ENCODE data around the gene R3HDM2.
A peak's percentile ranks its signal among the peaks of the same experiment; 100 is the strongest.

R3HDM2 gene

DNA sequence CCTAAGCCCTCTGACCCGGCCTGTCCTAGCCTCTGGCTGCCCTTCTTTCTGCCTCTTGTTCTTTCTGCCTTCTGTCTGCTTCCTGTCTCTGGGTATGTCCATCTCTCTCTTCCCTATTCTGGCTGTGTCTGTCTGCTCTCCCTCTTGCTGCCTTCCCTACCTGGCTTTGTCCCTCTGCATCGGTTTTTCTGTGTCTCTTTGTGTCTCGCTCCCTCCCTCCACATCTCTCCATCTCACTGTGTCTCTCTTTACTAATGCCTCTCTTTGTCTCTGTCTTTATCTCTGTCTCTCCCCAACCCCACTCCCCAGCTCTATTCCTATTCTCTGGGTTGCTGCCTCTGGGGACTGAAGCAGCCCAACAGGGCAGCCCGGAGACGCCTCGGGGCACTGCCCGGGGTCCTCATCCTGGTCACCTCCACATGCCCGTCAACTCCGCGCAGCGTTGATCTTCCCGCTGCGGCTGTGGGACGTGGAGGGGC lies 191.2 kb downstream of the R3HDM2 start:
- Histone ChIP-seq H3K4me1 (ENCODE audit: control insufficient read depth, insufficient read depth, low read length) (peaks cover 53% of the 10 kb centered on the region), H3K9ac (ENCODE audit: low read depth, low read length) (peak overlapping the region; percentile 79), H3K36me3 (ENCODE audit: insufficient read depth, low read length) (peaks cover 10% of the 10 kb centered on the region), H3K4me3 (ENCODE audit: low read length) (peak overlapping the region; percentile 85), H3K9me3 (replicated peaks; ENCODE audit: low read length) (no peaks in the 10 kb centered on the region), H3K27me3 (ENCODE audit: control insufficient read depth, insufficient read depth, low read length) (peaks cover 12% of the 10 kb centered on the region), H3K4me2 (ENCODE audit: low read length) (peak overlapping the region; percentile 99)

DNA sequence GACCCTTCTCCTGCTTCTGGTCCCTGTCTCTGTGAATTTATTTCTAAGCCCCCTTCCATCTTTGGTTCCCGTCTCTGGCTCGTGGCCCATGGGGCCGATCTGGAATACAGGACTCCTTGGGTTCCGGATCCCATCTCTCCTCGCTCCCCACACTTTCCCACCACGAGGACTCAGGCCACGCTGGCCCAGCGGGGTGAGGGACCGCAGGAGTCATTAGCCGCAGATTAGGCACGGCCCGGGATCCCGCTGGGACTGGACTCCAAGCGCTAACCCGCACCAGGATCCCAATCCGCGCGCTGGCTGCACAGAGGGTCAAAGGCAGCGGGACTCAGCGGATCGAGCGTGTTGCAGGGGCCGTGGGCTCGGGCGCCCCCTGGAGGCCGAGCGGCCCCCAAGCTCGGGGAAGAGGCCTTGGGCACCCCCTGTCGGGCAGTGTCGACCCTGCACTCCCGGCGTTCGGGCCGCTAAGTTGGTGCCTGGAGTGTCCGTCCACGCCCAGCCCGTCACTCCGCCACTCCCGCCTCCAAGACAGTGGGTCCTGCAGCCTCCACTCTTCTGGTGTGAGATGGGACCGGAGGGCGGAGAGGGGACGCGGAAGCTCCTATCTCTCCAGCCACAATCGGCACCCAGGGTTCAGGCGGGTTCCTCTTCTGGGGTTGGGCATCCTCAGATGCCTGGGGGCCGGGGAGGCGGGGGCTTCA lies 191.8 kb downstream of the R3HDM2 start:
- H3K4me2 ChIP-seq (ENCODE audit: low read length): peak overlapping the region; percentile 99
- H3K36me3 ChIP-seq (ENCODE audit: insufficient read depth, low read length): peaks cover 14% of the 10 kb centered on the region
- H3K9ac ChIP-seq (ENCODE audit: low read depth, low read length): peak overlapping the region; percentile 79
- H3K4me3 ChIP-seq (ENCODE audit: low read length): peak overlapping the region; percentile 85
- H3K9me3 ChIP-seq (replicated peaks; ENCODE audit: low read length): no peaks in the 10 kb centered on the region
- H3K27me3 ChIP-seq (ENCODE audit: control insufficient read depth, insufficient read depth, low read length): peaks cover 12% of the 10 kb centered on the region
- peaks cover 55% of the 10 kb centered on the region for H3K4me1 ChIP-seq (ENCODE audit: control insufficient read depth, insufficient read depth, low read length)

DNA sequence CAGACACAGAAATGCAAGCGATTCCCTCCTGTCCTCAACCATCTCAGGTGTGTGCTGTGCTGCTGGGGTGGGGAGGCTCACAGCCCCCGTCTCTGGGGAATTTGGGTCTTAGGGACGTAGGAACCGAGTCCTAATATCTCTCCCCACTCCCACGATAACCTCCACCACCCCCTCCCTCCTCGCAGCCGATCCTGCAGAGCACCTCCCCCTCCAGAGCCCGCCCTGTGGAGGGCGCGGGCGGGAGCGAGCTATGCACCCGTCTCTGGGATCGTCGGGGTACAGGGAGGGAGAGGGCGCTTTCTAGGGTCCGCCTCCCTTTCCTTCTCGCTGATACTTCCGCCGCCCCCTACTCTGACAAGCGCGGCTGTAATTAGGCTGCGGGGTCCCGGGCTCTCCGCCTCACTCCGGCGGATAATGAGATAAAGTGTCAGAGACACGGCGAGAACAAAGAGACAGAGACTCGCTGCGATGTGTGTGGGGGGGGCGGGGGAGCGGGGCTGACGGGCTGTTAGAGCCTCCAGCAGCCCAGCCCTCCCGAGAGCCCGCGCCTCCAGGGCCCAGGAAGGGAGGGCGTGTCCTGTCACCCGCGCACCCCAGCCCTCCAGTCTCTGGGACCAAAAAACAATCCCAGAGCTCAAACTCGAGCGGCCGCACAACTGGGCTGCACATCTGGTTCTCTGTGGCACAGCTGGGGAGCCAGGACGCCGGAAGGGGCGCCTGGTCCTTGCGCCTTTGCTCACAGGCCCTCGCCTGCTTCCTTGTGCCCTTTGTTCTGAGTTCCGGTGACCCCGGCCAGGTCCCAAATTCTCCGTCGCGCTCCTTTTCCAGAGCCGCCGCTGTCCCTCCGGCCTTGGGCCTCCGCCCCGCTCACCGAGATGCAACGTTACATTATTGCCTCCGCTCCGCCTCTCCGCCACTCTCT lies 192.7 kb downstream of the R3HDM2 start:
- Histone ChIP-seq H3K9ac (ENCODE audit: low read depth, low read length) (peak overlapping the region; percentile 33), H3K27me3 (ENCODE audit: control insufficient read depth, insufficient read depth, low read length) (peaks cover 12% of the 10 kb centered on the region)

DNA sequence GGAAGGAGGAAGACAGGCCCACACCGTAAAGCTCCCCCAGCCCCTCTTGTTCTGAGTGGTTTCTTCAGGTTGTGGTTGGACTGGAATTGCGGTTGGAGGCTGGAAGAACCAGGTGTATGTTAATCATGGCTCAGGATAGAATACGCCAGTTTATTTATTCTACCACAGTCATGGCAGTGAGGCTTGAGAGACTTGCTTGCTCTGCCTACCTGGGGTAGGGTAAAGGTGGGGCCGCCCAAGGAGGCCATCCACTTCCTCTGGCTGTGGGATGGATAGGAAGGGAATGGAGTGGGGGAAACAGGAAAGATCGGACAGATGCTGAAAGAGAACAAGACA lies 193.3 kb downstream of the R3HDM2 start:
- no peak overlapping the region for H3K4me3 ChIP-seq (ENCODE audit: low read length)
- H3K9me3 ChIP-seq (replicated peaks; ENCODE audit: low read length): no peaks in the 10 kb centered on the region
- no peak overlapping the region for H3K9ac ChIP-seq (ENCODE audit: low read depth, low read length)
- peaks cover 29% of the 10 kb centered on the region for H3K36me3 ChIP-seq (ENCODE audit: insufficient read depth, low read length)
- H3K4me1 ChIP-seq (ENCODE audit: control insufficient read depth, insufficient read depth, low read length): peaks cover 56% of the 10 kb centered on the region
- H3K4me2 ChIP-seq (ENCODE audit: low read length): no peak overlapping the region
- peaks cover 12% of the 10 kb centered on the region for H3K27me3 ChIP-seq (ENCODE audit: control insufficient read depth, insufficient read depth, low read length)

More for the DNA sequence above, 192.7 kb downstream of the R3HDM2 start:
- Histone ChIP-seq H3K4me1 (ENCODE audit: control insufficient read depth, insufficient read depth, low read length) (peaks cover 59% of the 10 kb centered on the region), H3K9me3 (replicated peaks; ENCODE audit: low read length) (no peaks in the 10 kb centered on the region), H3K36me3 (ENCODE audit: insufficient read depth, low read length) (peaks cover 22% of the 10 kb centered on the region), H3K4me2 (ENCODE audit: low read length) (peak overlapping the region; percentile 99), H3K4me3 (ENCODE audit: low read length) (peak overlapping the region; percentile 63)

DNA sequence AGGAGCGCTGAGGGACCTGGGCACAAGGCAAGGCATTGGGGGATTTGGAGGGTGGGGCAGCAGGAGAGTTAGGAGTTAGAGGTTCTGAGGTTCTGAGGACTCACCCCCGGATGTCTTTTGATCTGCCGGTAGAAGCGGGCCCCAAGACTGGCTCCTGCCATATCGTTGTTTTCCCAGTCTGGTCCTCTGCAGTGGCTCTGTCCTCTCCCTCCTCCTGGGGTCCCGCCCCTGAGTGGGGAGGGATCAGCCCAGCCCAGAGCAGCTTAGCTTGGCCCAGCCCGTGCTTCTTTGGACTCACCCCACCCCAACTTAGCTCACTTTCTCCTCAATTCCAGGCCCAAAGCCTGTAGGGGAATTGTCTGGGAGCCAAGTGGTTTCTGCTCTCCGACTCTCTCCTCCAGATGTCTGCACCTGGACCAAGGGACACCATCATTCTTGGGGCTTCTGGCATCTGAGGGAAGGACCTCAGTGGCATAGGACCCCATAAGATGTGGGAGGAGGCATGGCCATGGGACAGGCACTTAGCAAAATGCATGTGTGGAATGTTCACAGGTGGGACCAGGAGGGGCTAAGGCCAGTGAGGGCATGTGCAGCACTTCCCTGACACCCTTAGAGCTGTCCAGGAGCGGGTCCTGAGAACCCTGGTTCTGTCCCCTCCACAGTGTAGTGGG lies 193.8 kb downstream of the R3HDM2 start:
- Histone ChIP-seq H3K9ac (ENCODE audit: low read depth, low read length) (no peak overlapping the region), H3K4me3 (ENCODE audit: low read length) (no peak overlapping the region), H3K27me3 (ENCODE audit: control insufficient read depth, insufficient read depth, low read length) (peaks cover 8% of the 10 kb centered on the region), H3K4me1 (ENCODE audit: control insufficient read depth, insufficient read depth, low read length) (peaks cover 58% of the 10 kb centered on the region), H3K36me3 (ENCODE audit: insufficient read depth, low read length) (peaks cover 34% of the 10 kb centered on the region), H3K4me2 (ENCODE audit: low read length) (no peak overlapping the region), H3K9me3 (replicated peaks; ENCODE audit: low read length) (no peaks in the 10 kb centered on the region)

DNA sequence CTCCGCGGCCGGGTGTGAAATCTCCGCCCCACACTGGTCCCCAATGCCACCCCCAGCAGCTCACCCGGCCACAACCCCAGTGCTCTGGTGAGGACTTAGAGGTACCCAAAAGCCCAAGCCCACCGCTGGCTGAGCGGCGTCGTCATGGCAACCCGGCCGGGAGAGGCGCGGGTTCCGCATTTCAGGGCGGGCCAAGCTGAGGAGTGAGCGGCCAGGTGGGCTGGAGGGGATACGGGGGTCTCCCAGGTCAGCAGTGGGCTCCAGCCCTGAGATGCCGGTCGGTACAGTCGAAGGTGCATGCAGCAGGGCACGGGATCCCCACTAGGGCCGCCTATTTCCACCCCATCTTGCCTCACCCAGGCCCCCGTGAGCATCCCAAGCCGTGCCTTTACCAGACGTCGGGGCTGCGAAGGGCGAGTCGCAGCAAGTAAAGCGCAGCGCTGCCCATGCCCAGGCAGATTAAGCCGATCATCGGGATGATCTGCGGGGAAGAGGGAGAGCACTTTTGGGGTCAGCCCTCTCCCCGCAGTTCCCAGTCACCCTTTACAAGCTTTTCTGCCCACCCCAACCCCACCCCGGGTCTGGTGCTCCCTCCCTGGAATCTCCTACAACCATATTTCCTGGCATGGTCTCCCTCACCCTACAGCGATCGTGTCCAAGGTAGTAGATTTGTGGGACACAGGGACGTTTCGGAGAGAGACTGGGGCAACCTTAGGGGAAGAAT lies 194.5 kb downstream of the R3HDM2 start:
- Histone ChIP-seq H3K27me3 (ENCODE audit: control insufficient read depth, insufficient read depth, low read length) (peaks cover 1% of the 10 kb centered on the region), H3K4me2 (ENCODE audit: low read length) (no peak overlapping the region), H3K9me3 (replicated peaks; ENCODE audit: low read length) (no peaks in the 10 kb centered on the region), H3K4me3 (ENCODE audit: low read length) (no peak overlapping the region), H3K36me3 (ENCODE audit: insufficient read depth, low read length) (peaks cover 41% of the 10 kb centered on the region), H3K9ac (ENCODE audit: low read depth, low read length) (no peak overlapping the region), H3K4me1 (ENCODE audit: control insufficient read depth, insufficient read depth, low read length) (peaks cover 58% of the 10 kb centered on the region)

DNA sequence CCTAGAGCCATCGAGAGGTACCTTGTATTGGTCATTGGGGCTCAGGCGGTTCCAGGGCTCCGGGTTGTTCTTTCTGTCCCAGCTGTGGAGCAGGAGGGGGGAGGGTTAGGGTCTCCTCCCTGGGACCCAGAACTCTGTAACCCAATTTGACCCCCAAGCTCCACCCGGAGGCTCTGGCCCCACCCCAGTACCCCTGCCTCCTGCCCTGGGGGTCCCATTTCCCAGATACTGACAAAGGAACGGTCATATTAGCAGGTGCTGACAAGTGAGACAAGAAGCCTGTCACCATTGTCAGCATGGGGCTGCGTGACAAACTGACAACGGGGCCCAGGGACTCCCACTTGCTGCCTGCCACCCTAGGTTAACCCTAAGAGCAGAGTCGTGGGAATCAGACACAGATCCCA lies 195.1 kb downstream of the R3HDM2 start:
- no peaks in the 10 kb centered on the region for H3K27me3 ChIP-seq (ENCODE audit: control insufficient read depth, insufficient read depth, low read length)
- no peak overlapping the region for H3K4me3 ChIP-seq (ENCODE audit: low read length)
- no peak overlapping the region for H3K4me2 ChIP-seq (ENCODE audit: low read length)
- peaks cover 60% of the 10 kb centered on the region for H3K4me1 ChIP-seq (ENCODE audit: control insufficient read depth, insufficient read depth, low read length)
- H3K9me3 ChIP-seq (replicated peaks; ENCODE audit: low read length): no peaks in the 10 kb centered on the region
- peaks cover 45% of the 10 kb centered on the region for H3K36me3 ChIP-seq (ENCODE audit: insufficient read depth, low read length)
- no peak overlapping the region for H3K9ac ChIP-seq (ENCODE audit: low read depth, low read length)

DNA sequence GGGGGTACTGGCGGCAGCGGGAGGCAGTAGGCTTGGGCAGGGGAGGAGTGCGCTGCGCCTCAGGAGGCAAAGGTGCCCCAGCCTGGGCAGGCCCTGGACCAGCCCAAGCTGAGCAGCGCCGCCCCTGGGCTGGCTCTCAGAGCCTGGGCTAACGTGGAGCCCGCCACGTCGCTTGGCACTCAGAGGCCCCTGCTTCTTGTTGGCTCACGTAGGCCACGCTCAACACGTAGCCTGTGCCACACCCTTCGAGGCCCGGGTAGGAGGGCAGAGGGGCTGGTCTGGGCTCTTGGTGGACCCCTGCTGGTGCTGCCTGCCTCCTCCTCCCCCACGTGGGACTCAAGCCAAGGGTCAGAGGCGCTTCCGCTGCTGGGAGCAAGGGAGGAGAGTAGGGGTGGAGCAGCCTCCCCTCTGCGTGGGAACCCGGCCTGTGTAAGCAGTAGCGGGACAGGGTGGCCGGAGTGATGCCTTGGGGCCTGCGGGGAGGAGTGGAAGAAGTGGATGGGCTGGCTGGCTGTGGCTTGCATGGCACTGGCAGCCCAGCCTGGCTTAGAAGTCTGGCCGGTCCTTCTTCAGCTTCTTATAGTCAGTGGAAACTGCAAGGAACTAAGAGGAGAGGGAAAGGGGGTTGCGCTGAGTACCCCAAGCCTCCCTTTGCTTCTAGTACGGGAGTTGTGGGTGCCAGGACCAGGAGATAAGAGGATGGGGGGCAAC lies 195.7 kb downstream of the R3HDM2 start:
- Histone ChIP-seq H3K9me3 (replicated peaks; ENCODE audit: low read length) (no peaks in the 10 kb centered on the region), H3K4me3 (ENCODE audit: low read length) (no peak overlapping the region), H3K36me3 (ENCODE audit: insufficient read depth, low read length) (peaks cover 45% of the 10 kb centered on the region), H3K27me3 (ENCODE audit: control insufficient read depth, insufficient read depth, low read length) (no peaks in the 10 kb centered on the region), H3K4me1 (ENCODE audit: control insufficient read depth, insufficient read depth, low read length) (peaks cover 56% of the 10 kb centered on the region), H3K9ac (ENCODE audit: low read depth, low read length) (no peak overlapping the region), H3K4me2 (ENCODE audit: low read length) (no peak overlapping the region)

DNA sequence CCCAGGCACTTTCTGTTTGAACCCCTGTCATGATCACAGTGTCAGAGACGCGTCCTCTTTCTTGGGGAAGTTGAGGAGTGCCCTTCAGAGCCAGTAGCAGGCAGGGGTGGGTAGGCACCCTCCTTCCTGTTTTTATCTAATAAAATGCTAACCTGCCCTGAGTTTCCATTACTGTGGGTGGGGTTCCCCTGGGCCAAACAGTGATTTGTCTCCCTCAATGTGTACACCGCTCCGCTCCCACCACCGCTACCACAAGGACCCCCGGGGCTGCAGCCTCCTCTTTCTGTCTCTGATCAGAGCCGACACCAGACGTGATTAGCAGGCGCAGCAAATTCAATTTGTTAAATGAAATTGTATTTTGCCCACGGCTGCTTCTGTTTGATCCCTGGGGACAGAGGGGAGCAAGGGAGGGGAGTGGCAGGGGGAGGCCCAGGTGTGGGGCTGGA lies 196.2 kb downstream of the R3HDM2 start:
- H3K4me2 ChIP-seq (ENCODE audit: low read length): no peak overlapping the region
- peaks cover 45% of the 10 kb centered on the region for H3K36me3 ChIP-seq (ENCODE audit: insufficient read depth, low read length)
- H3K9ac ChIP-seq (ENCODE audit: low read depth, low read length): no peak overlapping the region
- peaks cover 50% of the 10 kb centered on the region for H3K4me1 ChIP-seq (ENCODE audit: control insufficient read depth, insufficient read depth, low read length)
- no peaks in the 10 kb centered on the region for H3K27me3 ChIP-seq (ENCODE audit: control insufficient read depth, insufficient read depth, low read length)
- no peak overlapping the region for H3K4me3 ChIP-seq (ENCODE audit: low read length)
- H3K9me3 ChIP-seq (replicated peaks; ENCODE audit: low read length): no peaks in the 10 kb centered on the region

DNA sequence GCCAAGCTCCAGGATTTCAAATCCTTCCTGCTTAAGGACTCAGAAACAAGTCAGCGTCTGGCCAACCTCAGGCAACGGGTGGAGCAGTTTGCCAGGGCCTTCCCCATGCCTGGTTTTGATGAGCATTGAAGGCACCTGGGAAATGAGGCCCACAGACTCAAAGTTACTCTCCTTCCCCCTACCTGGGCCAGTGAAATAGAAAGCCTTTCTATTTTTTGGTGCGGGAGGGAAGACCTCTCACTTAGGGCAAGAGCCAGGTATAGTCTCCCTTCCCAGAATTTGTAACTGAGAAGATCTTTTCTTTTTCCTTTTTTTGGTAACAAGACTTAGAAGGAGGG lies 196.6 kb downstream of the R3HDM2 start:
- no peak overlapping the region for H3K9ac ChIP-seq (ENCODE audit: low read depth, low read length)
- H3K27me3 ChIP-seq (ENCODE audit: control insufficient read depth, insufficient read depth, low read length): no peaks in the 10 kb centered on the region
- H3K4me1 ChIP-seq (ENCODE audit: control insufficient read depth, insufficient read depth, low read length): peaks cover 48% of the 10 kb centered on the region
- H3K9me3 ChIP-seq (replicated peaks; ENCODE audit: low read length): no peaks in the 10 kb centered on the region
- no peak overlapping the region for H3K4me2 ChIP-seq (ENCODE audit: low read length)
- H3K36me3 ChIP-seq (ENCODE audit: insufficient read depth, low read length): peaks cover 45% of the 10 kb centered on the region
- no peak overlapping the region for H3K4me3 ChIP-seq (ENCODE audit: low read length)
